Ovary (tissue), 9 donors: ENCODE data around the gene ASPSCR1. TPM values are rescaled to one million over a fixed set of nuclear protein-coding genes. Genes with fewer than 3 reads are reported as not detected.

Experiments
- DNase-seq, 5 donors: peaks; one replicate each; pipeline ENCODE4 v3.0.0-alpha.2; 2019 to 2020
- H3K27ac ChIP-seq, 2 donors: fragments of 200-600 bp; one replicate each; pipeline versions ENCODE4 v1.5.1 to v1.8.0; 2019 to 2022
- H3K27me3 ChIP-seq: fragments of 200-600 bp; one replicate; pipeline ENCODE4 v1.8.0; 2022
- H3K36me3 ChIP-seq: fragments of 200-600 bp; sonication (generic); one replicate; pipeline ENCODE4 v1.5.1; 2019
- H3K4me1 ChIP-seq: one replicate; pipeline ENCODE4 v1.8.1; 2013; ENCODE audit warnings: mild to moderate bottlenecking, moderate library complexity; ENCODE audit not compliant: insufficient read depth
- H3K4me3 ChIP-seq: fragments of 200-600 bp; sonication (generic); one replicate; pipeline ENCODE4 v1.5.1; 2017
- H3K9me3 ChIP-seq, 2 donors: fragments of 200-600 bp in 1 of 2; sonication (generic) in 1 of 2; one replicate each; pipeline versions ENCODE4 v1.5.1 to v1.8.1; 2013 to 2019; ENCODE audit warnings: mild to moderate bottlenecking in 1 of 2, moderate library complexity in 1 of 2
- EP300 ChIP-seq: sonication (generic); formaldehyde crosslinking; IDR thresholded peaks from one replicate; pipeline ENCODE4 v1.6.1; 2017; ENCODE audit warnings: antibody characterized with exemption
- POLR2A ChIP-seq: fragments of 450-650 bp; IDR thresholded peaks from one replicate; pipeline ENCODE4 v1.6.1; 2017; ENCODE audit warnings: antibody characterized with exemption, mild to moderate bottlenecking, moderate library complexity
- WGBS, 3 donors: extraction: QIAGEN DNeasy Blood & Tissue Kit in 1 of 3; methylation state at CpG; one replicate each; pipeline versions ENCODE4 v1.1.5 to v1.1.7; 2013 to 2017; 5-methylcytosine and 5-hydroxymethylcytosine counted together
- intact Hi-C, 4 donors: fragments of 100-400 bp; cut with DNase I; formaldehyde crosslinking; loops; one replicate each; pipeline versions ENCODE4 v1.11.0 to v1.15.1; 2022 to 2023
- polyA plus RNA-seq, 2 donors: library from polyadenylated mRNA; stranded (reverse); fragments of 200-250 nt in 1 of 2; fragments of 350-450 nt in 1 of 2; fragmentation: Illumina TruSeq in 1 of 2; extraction: RNeasy Lipid Tissue Mini Kit (QIAGEN cat#74804) in 1 of 2; gene quantifications; one replicate each; pipeline ENCODE4 v1.2.3, GENCODE V29; 2013 to 2014
- total RNA-seq, 7 donors: library from RNA; depleted of rRNA in 2 of 7; stranded (reverse); fragments of >200 nt in 2 of 7; fragmentation: NEBNext Ultra II Directional in 3 of 7; extraction: Animal tissue kit (Norgen Biotek cat#: 25700) in 3 of 7; gene quantifications; one replicate each; pipeline versions ENCODE4 v1.1.0 to v1.2.4, GENCODE V29; 2016 to 2023
- TF ChIP-seq, protein P1 (sequence below), 3 donors: fragments of 450-650 bp in 2 of 3; fragments of 200-600 bp in 1 of 3; IDR thresholded peaks; one replicate each; pipeline versions ENCODE4 v1.5.1 to v1.8.0; 2016 to 2022; ENCODE audit warnings: antibody characterized with exemption in 3 of 3, mild to moderate bottlenecking in 1 of 3
- donor health status: DM: no; HTN: no; CAD: no; lungs with moderate emphysema.
- donor health status: DM: no; HTN: no; CAD: no.
- donor health status: Bipolar disorder and iron deficiency.
- donor health status: DM: yes; HTN: yes; CAD: no.
- donor health status: DM: no; HTN: no; CAD: no.
- donor health status: DM: yes; HTN: yes; CAD: no.

Gene ASPSCR1
- total and polyA plus RNA-seq, 9 donors: 1.6 to 39.9 (median 24.3) TPM

DNA sequence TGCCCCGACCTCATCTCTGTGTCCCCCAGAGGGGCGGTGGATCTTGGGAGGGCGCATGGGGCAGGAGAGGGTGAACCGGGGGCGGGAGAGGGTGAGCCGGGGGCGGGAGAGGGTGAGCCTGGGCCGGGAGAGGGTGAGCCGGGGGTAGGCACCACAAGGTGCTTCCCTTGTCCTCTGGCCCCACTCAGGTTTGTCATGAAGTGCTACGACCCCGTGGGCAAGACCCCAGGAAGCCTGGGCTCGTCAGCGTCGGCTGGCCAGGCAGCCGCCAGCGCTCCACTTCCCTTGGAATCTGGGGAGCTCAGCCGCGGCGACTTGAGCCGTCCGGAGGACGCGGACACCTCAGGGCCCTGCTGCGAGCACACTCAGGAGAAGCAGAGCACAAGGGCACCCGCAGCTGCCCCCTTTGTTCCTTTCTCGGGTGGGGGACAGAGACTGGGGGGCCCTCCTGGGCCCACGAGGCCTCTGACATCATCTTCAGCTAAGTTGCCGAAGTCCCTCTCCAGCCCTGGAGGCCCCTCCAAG, 18.9 kb downstream of the ASPSCR1 start:
- no peak for DNase-seq
- no peaks in the 10 kb centered on the region for H3K9me3 ChIP-seq
- no peak for TF ChIP-seq EP300
- TF ChIP-seq, protein P1, sequence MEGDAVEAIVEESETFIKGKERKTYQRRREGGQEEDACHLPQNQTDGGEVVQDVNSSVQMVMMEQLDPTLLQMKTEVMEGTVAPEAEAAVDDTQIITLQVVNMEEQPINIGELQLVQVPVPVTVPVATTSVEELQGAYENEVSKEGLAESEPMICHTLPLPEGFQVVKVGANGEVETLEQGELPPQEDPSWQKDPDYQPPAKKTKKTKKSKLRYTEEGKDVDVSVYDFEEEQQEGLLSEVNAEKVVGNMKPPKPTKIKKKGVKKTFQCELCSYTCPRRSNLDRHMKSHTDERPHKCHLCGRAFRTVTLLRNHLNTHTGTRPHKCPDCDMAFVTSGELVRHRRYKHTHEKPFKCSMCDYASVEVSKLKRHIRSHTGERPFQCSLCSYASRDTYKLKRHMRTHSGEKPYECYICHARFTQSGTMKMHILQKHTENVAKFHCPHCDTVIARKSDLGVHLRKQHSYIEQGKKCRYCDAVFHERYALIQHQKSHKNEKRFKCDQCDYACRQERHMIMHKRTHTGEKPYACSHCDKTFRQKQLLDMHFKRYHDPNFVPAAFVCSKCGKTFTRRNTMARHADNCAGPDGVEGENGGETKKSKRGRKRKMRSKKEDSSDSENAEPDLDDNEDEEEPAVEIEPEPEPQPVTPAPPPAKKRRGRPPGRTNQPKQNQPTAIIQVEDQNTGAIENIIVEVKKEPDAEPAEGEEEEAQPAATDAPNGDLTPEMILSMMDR (IDR thresholded peaks at IDR 0.05): no peak
- TF ChIP-seq POLR2A: no peak
- H3K27me3 ChIP-seq: no peaks in the 10 kb centered on the region
- no peak overlapping the region for H3K4me3 ChIP-seq
- intact Hi-C loops: loop anchor here in 1 of 4 donors (10.0 kb wide), 1 partner anchor 59 kb away; the partner anchor contains the start of genes GPS1 and RFNG
- 87 to 91% (median 90%) methylated on average over 27 to 28 of the region's 28 CpGs for WGBS, 3 donors
- H3K36me3 ChIP-seq: no peaks in the 10 kb centered on the region
- no peak overlapping the region for H3K27ac ChIP-seq
- no peaks in the 10 kb centered on the region for H3K4me1 ChIP-seq

DNA sequence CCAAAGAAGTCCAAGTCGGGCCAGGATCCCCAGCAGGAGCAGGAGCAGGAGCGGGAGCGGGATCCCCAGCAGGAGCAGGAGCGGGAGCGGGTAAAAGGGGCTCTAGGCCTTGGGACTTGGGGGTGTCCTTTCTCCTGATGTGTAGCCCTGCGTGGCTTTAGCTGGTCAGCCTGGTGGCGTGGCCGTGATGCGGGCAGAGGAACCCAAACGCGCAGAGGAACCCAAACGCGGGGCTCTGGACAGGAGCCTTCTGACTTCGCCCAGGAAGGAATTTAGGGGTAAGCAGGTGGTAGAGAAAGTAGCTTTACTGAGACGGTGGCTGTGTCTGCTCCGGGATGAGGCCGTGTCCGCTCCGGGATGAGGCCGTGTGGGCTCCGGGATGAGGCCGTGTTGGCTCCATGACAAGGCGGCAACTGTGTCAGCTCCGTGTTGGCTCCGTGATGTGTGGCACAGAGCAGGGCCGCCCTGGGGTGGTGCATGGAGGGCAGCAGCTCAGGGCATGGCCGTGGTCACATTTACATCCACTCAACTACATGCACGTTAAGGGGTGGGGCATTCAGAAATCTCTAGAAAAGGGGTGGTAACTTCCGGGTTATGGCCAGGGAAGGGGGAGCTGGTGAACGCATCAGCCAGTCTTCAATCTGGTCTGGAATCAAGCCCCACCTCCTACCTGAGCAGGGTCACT, 19.5 kb downstream of the ASPSCR1 start:
- Histone ChIP-seq H3K36me3 (no peaks in the 10 kb centered on the region), H3K9me3 (no peaks in the 10 kb centered on the region), H3K4me3 (no peak overlapping the region), H3K27me3 (no peaks in the 10 kb centered on the region), H3K27ac (no peak overlapping the region), H3K4me1 (no peaks in the 10 kb centered on the region)
- WGBS, 3 donors: 92 to 94% (median 93%) methylated on average over 30 of the region's 30 CpGs
- TF ChIP-seq POLR2A (no peak), EP300 (no peak)
- TF ChIP-seq, protein P1 (IDR thresholded peaks at IDR 0.05): no peak
- intact Hi-C loops: loop anchor here in 1 of 4 donors (10.0 kb wide), 1 partner anchor 58 kb away; the partner anchor contains the start of genes GPS1 and RFNG
- DNase-seq: no peak

DNA sequence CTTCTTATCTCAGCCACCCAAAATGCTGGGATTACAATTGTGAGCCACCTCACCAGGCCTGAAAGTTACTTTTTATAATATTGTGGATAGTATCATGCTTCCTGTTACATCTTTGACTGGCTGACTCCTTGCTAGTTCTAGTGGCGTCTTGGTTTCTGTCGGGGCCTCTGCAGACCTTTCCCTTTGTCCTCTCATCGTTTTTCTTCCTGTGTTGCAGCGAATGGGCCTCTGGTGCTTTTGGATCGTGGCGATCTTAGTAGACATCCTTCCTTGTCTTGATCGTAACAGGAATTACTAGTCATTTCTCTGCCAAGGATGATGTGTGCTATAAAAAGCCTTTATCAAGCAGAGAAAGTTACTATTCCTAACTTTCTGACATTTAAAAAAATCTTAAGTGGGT, 20.8 kb downstream of the ASPSCR1 start:
- no peak overlapping the region for H3K27ac ChIP-seq
- intact Hi-C loops: loop anchor here in 1 of 4 donors (10.0 kb wide), 1 partner anchor 57 kb away; the partner anchor contains the start of genes GPS1 and RFNG
- no peak for TF ChIP-seq EP300
- TF ChIP-seq, protein P1 (IDR thresholded peaks at IDR 0.05): no peak
- TF ChIP-seq POLR2A: no peak

DNA sequence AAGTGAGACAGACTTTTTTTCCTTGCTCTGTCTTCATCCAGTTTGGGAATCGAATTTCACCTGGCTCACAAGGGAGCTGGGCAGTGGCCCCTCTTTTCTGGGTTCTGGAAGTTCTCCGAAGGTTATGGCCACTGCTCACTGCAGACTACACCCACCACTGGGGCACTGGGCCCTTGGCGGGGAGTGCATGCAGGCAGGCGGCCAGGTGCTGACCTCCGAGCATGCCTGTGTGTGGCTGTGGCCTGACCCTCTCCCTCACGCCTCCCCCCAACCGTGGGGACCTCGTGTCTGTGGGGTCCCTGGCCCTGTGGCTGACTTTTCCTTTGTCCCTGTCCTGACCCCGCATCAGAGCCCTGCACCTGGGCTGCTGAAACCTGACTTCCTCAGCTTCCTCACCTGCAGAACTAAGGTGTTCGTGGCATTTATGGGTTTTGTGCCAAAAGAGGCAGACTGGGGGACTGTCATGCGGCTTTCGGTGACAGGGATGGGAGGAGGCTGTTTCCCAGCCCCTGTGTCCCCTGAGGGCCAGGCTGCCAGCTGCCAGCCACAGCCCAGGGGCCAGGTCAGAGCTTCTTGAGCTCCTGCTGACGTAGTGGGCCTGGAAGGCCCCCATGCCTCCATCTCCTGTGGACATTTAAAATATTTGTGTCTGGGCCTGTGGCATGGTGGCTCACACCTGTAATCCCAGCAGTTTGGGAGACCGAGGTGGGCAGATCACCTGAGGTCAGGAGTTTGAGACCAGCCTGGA, 21.4 kb downstream of the ASPSCR1 start:
- H3K27ac ChIP-seq: no peak overlapping the region
- WGBS, 3 donors: 87 to 91% (median 88%) methylated on average over 14 of the region's 14 CpGs
- no peak for DNase-seq
- no peaks in the 10 kb centered on the region for H3K9me3 ChIP-seq
- intact Hi-C loops: loop anchor here in 1 of 4 donors (10.0 kb wide), 1 partner anchor 56 kb away; the partner anchor contains the start of genes GPS1 and RFNG
- TF ChIP-seq POLR2A: no peak
- no peak for TF ChIP-seq EP300
- TF ChIP-seq, protein P1 (IDR thresholded peaks at IDR 0.05): no peak
- H3K27me3 ChIP-seq: no peaks in the 10 kb centered on the region
- peaks cover 5% of the 10 kb centered on the region for H3K4me1 ChIP-seq
- H3K36me3 ChIP-seq: no peaks in the 10 kb centered on the region
- H3K4me3 ChIP-seq: no peak overlapping the region

More for the DNA sequence above, 20.8 kb downstream of the ASPSCR1 start:
- no peak for DNase-seq
- Histone ChIP-seq H3K4me1 (peaks cover under 1% of the 10 kb centered on the region), H3K9me3 (no peaks in the 10 kb centered on the region), H3K4me3 (no peak overlapping the region), H3K36me3 (no peaks in the 10 kb centered on the region), H3K27me3 (no peaks in the 10 kb centered on the region)
- WGBS, 3 donors: 85 to 88% (median 85%) methylated on average over 7 of the region's 7 CpGs
